A673 (cell line): Measurements from ENCODE around the gene OCLN. TPM values are rescaled to one million over a fixed set of nuclear protein-coding genes. Genes with fewer than 3 reads are reported as not detected.
"Not testable (repeated sequence)": the region's sequence is repeated elsewhere in the genome, so short reads cannot be mapped to it uniquely, and the experiment has no call there.

Experiments
- BruUV-seq: library from RNA; stranded (reverse); fragments of 400-500 nt; replicated peaks from 2 replicates; lab custom pipeline; 2021; lab: Mats Ljungman, UMichigan
- CTCF ChIA-PET: fragments of 300-600 bp; sonication (Branson Sonifier 250); formaldehyde crosslinking; loops from one replicate; lab custom pipeline; 2022; ENCODE audit warnings: antibody characterized with exemption; lab: Charles Lee
- POLR2A ChIA-PET: fragments of 300-600 bp; sonication (Branson Sonifier 250); formaldehyde crosslinking; loops from one replicate; lab custom pipeline; 2022; ENCODE audit warnings: antibody characterized with exemption; ENCODE audit not compliant: low non-redundant PET; lab: Charles Lee
- DNase-seq: peaks from one replicate; pipeline ENCODE4 v3.0.0-alpha.2; 2015; ENCODE audit warnings: low spot score
- H3K27ac ChIP-seq: fragments of 200-600 bp; sonication (generic); 2 replicates; pipeline ENCODE4 v1.5.1; 2016; ENCODE audit warnings: mixed run types, low read depth, mild to moderate bottlenecking, mixed read lengths, antibody characterized with exemption, low read length; ENCODE audit not compliant: poor library complexity, severe bottlenecking
- H3K27me3 ChIP-seq: fragments of 200-600 bp; sonication (generic); replicated peaks from 2 replicates; pipeline ENCODE4 v1.6.1; 2017; ENCODE audit warnings: mixed run types, low read depth, mild to moderate bottlenecking, mixed read lengths, antibody characterized with exemption, low read length; ENCODE audit not compliant: insufficient read depth, poor library complexity
- H3K36me3 ChIP-seq: fragments of 200-600 bp; sonication (generic); 2 replicates; pipeline ENCODE4 v1.6.1; 2016; ENCODE audit warnings: mixed run types, mild to moderate bottlenecking, mixed read lengths, antibody characterized with exemption, low read length; ENCODE audit not compliant: insufficient read depth, poor library complexity, severe bottlenecking
- H3K4me1 ChIP-seq: fragments of 200-600 bp; sonication (generic); 2 replicates; pipeline ENCODE4 v1.6.1; 2017; ENCODE audit warnings: mixed run types, mild to moderate bottlenecking, mixed read lengths, antibody characterized with exemption, low read length; ENCODE audit not compliant: insufficient read depth, poor library complexity, severe bottlenecking
- H3K4me3 ChIP-seq: fragments of 200-600 bp; sonication (generic); 2 replicates; pipeline ENCODE4 v1.5.1; 2016; ENCODE audit warnings: low read depth, mixed run types, mild to moderate bottlenecking, mixed read lengths, low read length; ENCODE audit not compliant: poor library complexity, severe bottlenecking
- H3K9me3 ChIP-seq: fragments of 200-600 bp; sonication (generic); 2 replicates; pipeline ENCODE4 v1.6.1; 2016; ENCODE audit warnings: mixed run types, low read depth, mild to moderate bottlenecking, mixed read lengths, antibody characterized with exemption, low read length; ENCODE audit not compliant: poor library complexity, severe bottlenecking
- CTCF ChIP-seq: fragments of 300-800, 200-600 bp; sonication (generic); conservative IDR thresholded peaks from 2 replicates; pipeline ENCODE4 v1.5.1; 2017; ENCODE audit warnings: low read depth, mild to moderate bottlenecking, antibody characterized with exemption, low read length, moderate library complexity, mixed read lengths
- intact Hi-C: fragments of 100-400 bp; cut with micrococcal nuclease; formaldehyde crosslinking; loops from one replicate; pipeline ENCODE4 v1.10.0; 2022; ENCODE audit not compliant: unreplicated experiment
- total RNA-seq: library from RNA; stranded (reverse); gene quantifications from 2 replicates; pipeline ENCODE4 v1.2.3, GENCODE V29; 2021

The OCLN gene
- total RNA-seq, 1 experiment from 2014 or later = 14.1 TPM

- peak within 1 kb of the TSS; percentile 37 for H3K27ac ChIP-seq
- H3K27me3 ChIP-seq, POLR2A ChIA-PET: not testable (repeated sequence)
Observed at GRCh38 chr5:69559908-69560330, 67.3 kb downstream of the OCLN start, which contains the start of gene GTF2H2C. Gene GTF2H2C, plus strand, starts transcription at chr5:69560191. Its CDS starts 4,942 bp downstream, at chr5:69565133.

GRCh38 chr5:69560587-69561431 is 68.2 kb downstream of the OCLN start:
- CTCF ChIA-PET, H3K4me1 ChIP-seq, BruUV-seq, H3K27ac ChIP-seq, DNase-seq, intact Hi-C loops, POLR2A ChIA-PET, H3K36me3 ChIP-seq, H3K27me3 ChIP-seq, H3K9me3 ChIP-seq: not testable (repeated sequence)
- H3K4me3 ChIP-seq = peak overlapping the region; percentile 40

More at GRCh38 chr5:69559908-69560330, 67.3 kb downstream of the OCLN start, which contains the start of gene GTF2H2C:
- H3K4me1 ChIP-seq, intact Hi-C loops, BruUV-seq, H3K9me3 ChIP-seq, H3K36me3 ChIP-seq: not testable (repeated sequence)
- peak; percentile 44; the same call in 1 of the 2 replicates for TF ChIP-seq CTCF
- CTCF ChIA-PET = interaction anchor here (0.5 kb wide), 1 partner anchor 536 kb away, joined by 4 read pairs; no protein-coding TSS in a partner anchor
- DNase-seq = peak; percentile 78
- H3K4me3 ChIP-seq = peak within 1 kb of the TSS; percentile 40

GRCh38 chr5:69566172-69566571 is 73.6 kb downstream of the OCLN start:
- H3K27me3 ChIP-seq, POLR2A ChIA-PET, H3K36me3 ChIP-seq, H3K4me3 ChIP-seq, DNase-seq, intact Hi-C loops, H3K27ac ChIP-seq, H3K9me3 ChIP-seq, CTCF ChIA-PET, H3K4me1 ChIP-seq, BruUV-seq: not testable (repeated sequence)

- BruUV-seq, H3K27ac ChIP-seq, H3K36me3 ChIP-seq, H3K9me3 ChIP-seq, DNase-seq, CTCF ChIA-PET, intact Hi-C loops, POLR2A ChIA-PET, H3K4me3 ChIP-seq, H3K27me3 ChIP-seq, H3K4me1 ChIP-seq: not testable (repeated sequence)
Observed at GRCh38 chr5:69568072-69568471, 75.5 kb downstream of the OCLN start.

GRCh38 chr5:69583356-69583755 is 90.8 kb downstream of the OCLN start:
- H3K9me3 ChIP-seq, DNase-seq, POLR2A ChIA-PET, H3K4me1 ChIP-seq, H3K27me3 ChIP-seq, intact Hi-C loops, CTCF ChIA-PET, H3K36me3 ChIP-seq, BruUV-seq, H3K4me3 ChIP-seq, H3K27ac ChIP-seq: not testable (repeated sequence)

GRCh38 chr5:69596114-69596840 is 103.7 kb downstream of the OCLN start:
- DNase-seq, H3K36me3 ChIP-seq, H3K9me3 ChIP-seq, H3K27ac ChIP-seq, CTCF ChIA-PET, intact Hi-C loops, BruUV-seq, H3K4me1 ChIP-seq, H3K27me3 ChIP-seq, H3K4me3 ChIP-seq, POLR2A ChIA-PET: not testable (repeated sequence)
